H1 (cell line): ENCODE data around the gene ZNF382. TPM values are rescaled to one million over a fixed set of nuclear protein-coding genes. Genes with fewer than 3 reads are reported as not detected.

Experiments
- CTCF ChIA-PET: fragments of 300-600 bp; sonication (Branson Sonifier 250); formaldehyde crosslinking; loops from one replicate; lab custom pipeline; 2021; ENCODE audit not compliant: partially characterized antibody; lab: Charles Lee
- POLR2A ChIA-PET: fragments of 300-600 bp; sonication (Branson Sonifier 250); formaldehyde crosslinking; loops from one replicate; lab custom pipeline; 2021; ENCODE audit warnings: inconsistent platforms; ENCODE audit not compliant: partially characterized antibody; lab: Charles Lee
- DNase-seq, 2 experiments: peaks; one replicate each; pipeline versions ENCODE4 v3.0.0 to v3.0.0-alpha.2; 2010 to 2022; ENCODE audit warnings: low spot score in 2 of 2, low read depth in 1 of 2, mixed read lengths in 1 of 2
- FAIRE-seq: peaks from 2 replicates; lab custom pipeline; 2011; peaks lifted over from hg19 to GRCh38; lab: Jason Lieb, UNC
- H2AFZ ChIP-seq: 2 replicates; pipeline ENCODE4 v1.8.1; 2012; ENCODE audit warnings: low read length, inconsistent platforms
- H2AK5ac ChIP-seq: 2 replicates; pipeline ENCODE4 v1.6.1; 2013; ENCODE audit warnings: low read depth, low read length
- H2BK120ac ChIP-seq: replicated peaks from 2 replicates; pipeline ENCODE3; 2013; ENCODE audit warnings: low read depth, low read length, inconsistent platforms
- H2BK12ac ChIP-seq: 2 replicates; pipeline ENCODE4 v1.6.1; 2013; ENCODE audit warnings: low read depth, low read length
- H2BK15ac ChIP-seq: 2 replicates; pipeline ENCODE4 v1.6.1; 2013; ENCODE audit warnings: low read length
- H2BK20ac ChIP-seq: 2 replicates; pipeline ENCODE4 v1.6.1; 2013; ENCODE audit warnings: low read length
- H2BK5ac ChIP-seq: 2 replicates; pipeline ENCODE4 v1.6.1; 2013; ENCODE audit warnings: low read depth, low read length
- H3K14ac ChIP-seq: 2 replicates; pipeline ENCODE4 v1.6.1; 2013; ENCODE audit warnings: inconsistent platforms; ENCODE audit not compliant: insufficient read length
- H3K18ac ChIP-seq: 2 replicates; pipeline ENCODE4 v1.6.1; 2013; ENCODE audit warnings: low read length; ENCODE audit errors: extremely low read depth
- H3K23ac ChIP-seq: 2 replicates; pipeline ENCODE4 v1.6.1; 2013; ENCODE audit warnings: inconsistent platforms; ENCODE audit not compliant: insufficient read length
- H3K23me2 ChIP-seq: 2 replicates; pipeline ENCODE4 v1.6.1; 2013; ENCODE audit warnings: low read depth, low read length
- H3K27ac ChIP-seq: 2 replicates; pipeline ENCODE4 v1.6.1; 2011; ENCODE audit warnings: low read depth, low read length, inconsistent platforms
- H3K27me3 ChIP-seq, 4 experiments: replicated peaks in 1 of 4; 1 replicate in 1 of 4; 2 replicates in 3 of 4; pipeline versions ENCODE4 v1.6.1 to v1.8.1; 2011 to 2013; ENCODE audit warnings: low read length in 3 of 4, mild to moderate bottlenecking in 3 of 4, inconsistent platforms in 2 of 4, mixed read lengths in 2 of 4, moderate library complexity in 1 of 4; ENCODE audit not compliant: control insufficient read depth in 3 of 4, insufficient read depth in 3 of 4; ENCODE audit errors: extremely low read depth in 1 of 4
- H3K36me3 ChIP-seq, 4 experiments: 2 replicates each; pipeline versions ENCODE4 v1.6.1 to v1.8.1; 2011 to 2013; ENCODE audit warnings: mild to moderate bottlenecking in 4 of 4, low read length in 3 of 4, moderate library complexity in 2 of 4, control low read depth in 1 of 4, inconsistent platforms in 1 of 4; ENCODE audit not compliant: insufficient read depth in 4 of 4, control insufficient read depth in 2 of 4
- H3K4ac ChIP-seq: replicated peaks from 2 replicates; pipeline ENCODE3; 2013; ENCODE audit warnings: low read length, low read depth, mixed read lengths, inconsistent platforms; ENCODE audit not compliant: insufficient read length
- H3K4me1 ChIP-seq, 4 experiments: replicated peaks in 1 of 4; 1 replicate in 1 of 4; 2 replicates in 3 of 4; pipeline versions ENCODE4 v1.6.1 to v1.8.1; 2011 to 2013; ENCODE audit warnings: low read length in 3 of 4, inconsistent platforms in 2 of 4, mixed read lengths in 1 of 4; ENCODE audit not compliant: insufficient read depth in 4 of 4, control insufficient read depth in 3 of 4
- H3K4me2 ChIP-seq, 2 experiments: 2 replicates each; pipeline versions ENCODE4 v1.6.1 to v1.8.1; 2011 to 2013; ENCODE audit warnings: low read depth in 2 of 2, low read length in 2 of 2, control low read depth in 1 of 2, inconsistent platforms in 1 of 2, mild to moderate bottlenecking in 1 of 2; ENCODE audit not compliant: insufficient read depth in 1 of 2
- H3K4me3 ChIP-seq, 4 experiments: fragments of 200-600, 300-600 bp in 1 of 4; sonication (generic), shearing (Covaris generic), sonication (Bioruptor Twin) in 1 of 4; 2 replicates each; pipeline versions ENCODE4 v1.5.1 to v1.8.1; 2011 to 2016; ENCODE audit warnings: low read length in 4 of 4, low read depth in 3 of 4, control low read depth in 2 of 4, inconsistent platforms in 2 of 4, mild to moderate bottlenecking in 2 of 4, mixed read lengths in 1 of 4, moderate library complexity in 1 of 4; ENCODE audit not compliant: insufficient read depth in 2 of 4; ENCODE audit errors: extremely low read depth in 1 of 4
- H3K56ac ChIP-seq: replicated peaks from 2 replicates; pipeline ENCODE3; 2013; ENCODE audit warnings: low read depth, mild to moderate bottlenecking, mixed read lengths, low read length, inconsistent platforms; ENCODE audit not compliant: insufficient read length
- H3K79me1 ChIP-seq: 2 replicates; pipeline ENCODE4 v1.6.1; 2013; ENCODE audit warnings: low read depth, low read length, control low read depth
- H3K79me2 ChIP-seq, 2 experiments: 2 replicates each; pipeline versions ENCODE4 v1.6.1 to v1.8.1; 2012 to 2013; ENCODE audit warnings: low read length in 2 of 2, mild to moderate bottlenecking in 2 of 2, inconsistent platforms in 1 of 2; ENCODE audit not compliant: insufficient read depth in 2 of 2, control insufficient read depth in 1 of 2
- H3K9ac ChIP-seq, 4 experiments: replicated peaks in 1 of 4; 1 replicate in 1 of 4; 2 replicates in 3 of 4; pipeline versions ENCODE4 v1.6.1 to v1.8.1; 2011 to 2013; ENCODE audit warnings: low read depth in 3 of 4, low read length in 3 of 4, control low read depth in 2 of 4, mild to moderate bottlenecking in 2 of 4, moderate library complexity in 2 of 4, inconsistent platforms in 1 of 4; ENCODE audit errors: extremely low read depth in 1 of 4
- H3K9me3 ChIP-seq, 2 experiments: 2 replicates each; pipeline versions ENCODE4 v1.6.1 to v1.8.1; 2012 to 2013; ENCODE audit warnings: mild to moderate bottlenecking in 2 of 2, moderate library complexity in 2 of 2, control low read depth in 1 of 2, inconsistent platforms in 1 of 2, low read depth in 1 of 2, low read length in 1 of 2, mixed read lengths in 1 of 2; ENCODE audit not compliant: insufficient read depth in 2 of 2
- H4K20me1 ChIP-seq, 2 experiments: replicated peaks in 1 of 2; 2 replicates each; pipeline versions ENCODE3 to v1.8.1; 2011 to 2013; ENCODE audit warnings: inconsistent platforms in 2 of 2, low read length in 2 of 2, mild to moderate bottlenecking in 1 of 2; ENCODE audit not compliant: insufficient read depth in 2 of 2, control insufficient read depth in 1 of 2
- H4K5ac ChIP-seq: 2 replicates; pipeline ENCODE4 v1.6.1; 2013; ENCODE audit warnings: low read length, low read depth, mixed read lengths, inconsistent platforms; ENCODE audit not compliant: insufficient read length
- H4K8ac ChIP-seq: 2 replicates; pipeline ENCODE4 v1.8.0; 2013; ENCODE audit warnings: mild to moderate bottlenecking, moderate library complexity, low read length, inconsistent platforms; ENCODE audit not compliant: insufficient read depth; ENCODE audit errors: extremely low read depth
- H4K91ac ChIP-seq: replicated peaks from 2 replicates; pipeline ENCODE3; 2013; ENCODE audit warnings: low read length, mixed read lengths, inconsistent platforms; ENCODE audit not compliant: insufficient read length
- BRCA1 ChIP-seq: IDR thresholded peaks from 2 replicates; pipeline ENCODE4 v1.6.1; 2012; ENCODE audit warnings: low read depth, low read length, improper control_type of control experiment
- EZH2 ChIP-seq: fragments of 200-600 bp; sonication (generic); IDR thresholded peaks from 2 replicates; pipeline ENCODE4 v1.7.1; 2012; ENCODE audit warnings: low read depth, mild to moderate bottlenecking, moderate library complexity, low read length, inconsistent platforms; ENCODE audit not compliant: severe bottlenecking
- HDAC2 ChIP-seq, 2 experiments: fragments of 300-600 bp in 1 of 2; sonication (generic) in 1 of 2; IDR thresholded peaks; 2 replicates each; pipeline ENCODE4 v1.6.1; 2011 to 2012; ENCODE audit warnings: low read depth in 2 of 2, low read length in 2 of 2, mild to moderate bottlenecking in 2 of 2, moderate library complexity in 2 of 2, borderline replicate concordance in 1 of 2, inconsistent platforms in 1 of 2
- JUND ChIP-seq: IDR thresholded peaks from 2 replicates; pipeline ENCODE4 v1.6.1; 2011; ENCODE audit warnings: mild to moderate bottlenecking, improper control_type of control experiment, low read length
- POLR2A ChIP-seq, 2 experiments: IDR thresholded peaks; 1 replicate in 1 of 2; 2 replicates in 1 of 2; pipeline ENCODE4 v1.6.1; 2011; ENCODE audit warnings: low read depth in 2 of 2, low read length in 2 of 2, mild to moderate bottlenecking in 2 of 2; ENCODE audit errors: control extremely low read depth in 1 of 2
- RFX5 ChIP-seq: IDR thresholded peaks from 2 replicates; pipeline ENCODE4 v1.6.1; 2011; ENCODE audit warnings: low read depth, low read length, improper control_type of control experiment, borderline replicate concordance
- SP1 ChIP-seq: IDR thresholded peaks from 2 replicates; pipeline ENCODE4 v1.6.1; 2011; ENCODE audit warnings: low read depth, low read length
- SP4 ChIP-seq: IDR thresholded peaks from 2 replicates; pipeline ENCODE4 v1.6.1; 2012; ENCODE audit warnings: low read length, inconsistent platforms
- polyA plus RNA-seq, 7 experiments: library from polyadenylated mRNA; depleted of rRNA in 3 of 7; stranded (reverse) in 5 of 7; unstranded in 2 of 7; fragments of >200 nt in 5 of 7; fragments of 200-250 nt in 2 of 7; gene quantifications; 1 replicate in 5 of 7; 2 replicates in 1 of 7; 4 replicates in 1 of 7; pipeline versions ENCODE4 v1.2.1 to v1.2.3, GENCODE V29; 2011 to 2013; ENCODE audit warnings: missing spikeins in 2 of 7, mixed read lengths in 2 of 7
- total RNA-seq: library from RNA; stranded (reverse); fragmentation: NEBNext Ultra II Directional; extraction: Animal tissue kit (Norgen Biotek cat#: 25700); gene quantifications from 2 replicates; pipeline ENCODE4 v1.2.1, GENCODE V29; 2021

Gene ZNF382
- total and polyA plus RNA-seq, 2 of the 8 experiments (the other 6 are each of a cell fraction or from before 2014, with no cell fraction given), result 1.9 to 6.3 TPM

GRCh38 chr19:36679455-36679854 is 74.3 kb downstream of the ZNF382 start:
- FAIRE-seq, result no peak
- H3K4me1 ChIP-seq, result no peaks in the 10 kb centered on the region
- TF ChIP-seq EZH2 (no peak), SP1 (no peak), SP4 (no peak), POLR2A (IDR thresholded peaks at IDR 0.05; ENCODE audit: control extremely low read depth in 1 of 2, low read depth in 2 of 2, low read length in 2 of 2) (no peak), RFX5 (no peak), HDAC2 (IDR thresholded peaks at IDR 0.05; ENCODE audit: borderline replicate concordance in 1 of 2, low read depth in 2 of 2, low read length in 2 of 2) (no peak), BRCA1 (no peak), JUND (no peak)

More at GRCh38 chr19:36679455-36679854, 74.3 kb downstream of the ZNF382 start:
- Histone ChIP-seq H2AK5ac (no peak overlapping the region), H3K4ac (no peak overlapping the region), H3K18ac (no peak overlapping the region), H2BK120ac (no peak overlapping the region), H2BK5ac (no peak overlapping the region), H3K79me1 (no peaks in the 10 kb centered on the region), H3K23ac (no peak overlapping the region), H2BK12ac (no peak overlapping the region), H2BK20ac (no peak overlapping the region), H3K23me2 (no peaks in the 10 kb centered on the region), H3K4me3 (no peak overlapping the region), H4K91ac (no peak overlapping the region), H3K36me3 (peaks cover 0 to 7% (median 0%) of the 10 kb centered on the region in 4 experiments; a peak in 2 of 8 replicates), H3K27me3 (no peaks in the 10 kb centered on the region), H4K20me1 (no peaks in the 10 kb centered on the region), H3K14ac (no peak overlapping the region), H4K5ac (no peak overlapping the region), H3K56ac (no peak overlapping the region), H3K27ac (no peak overlapping the region), H3K9me3 (no peaks in the 10 kb centered on the region), H3K9ac (no peak overlapping the region), H3K79me2 (no peaks in the 10 kb centered on the region), H3K4me2 (no peak overlapping the region), H2AFZ (no peak overlapping the region), H4K8ac (no peak overlapping the region), H2BK15ac (no peak overlapping the region)
- ChIA-PET POLR2A (interaction anchor here (0.6 to 1.0 kb wide), 2 partner anchors 9 to 47 kb away, joined by 3 read pairs; no protein-coding TSS in a partner anchor), CTCF (no interaction called here)
- no peak for DNase-seq
